SW480 (cell line): ENCODE measurements around the gene TUB.

Experiments
- DNase-seq: peaks from one replicate; pipeline ENCODE4 v3.0.0-alpha.2; 2016; ENCODE audit warnings: low spot score

The TUB gene

DNA sequence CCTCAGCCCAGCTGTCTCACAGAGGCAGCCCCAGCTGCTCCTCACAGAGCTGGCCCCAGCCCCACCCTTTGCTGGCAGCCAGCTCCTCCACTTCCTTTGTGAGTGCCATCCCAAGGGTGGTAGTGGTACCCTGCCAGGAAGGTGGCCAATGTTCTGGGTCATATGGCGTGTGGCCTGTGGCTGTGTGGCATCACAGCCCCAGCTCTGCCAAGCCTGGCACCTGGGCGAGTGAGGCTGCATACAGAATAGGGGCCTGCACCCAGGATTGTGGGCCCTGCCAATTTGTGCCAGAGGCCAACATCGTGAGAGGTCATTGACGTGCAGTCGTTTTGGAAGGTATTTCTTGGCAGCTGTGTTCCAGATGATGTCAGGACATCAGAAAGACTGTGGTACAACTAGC, 10.7 kb downstream of the TUB start:
- no peak for DNase-seq

DNA sequence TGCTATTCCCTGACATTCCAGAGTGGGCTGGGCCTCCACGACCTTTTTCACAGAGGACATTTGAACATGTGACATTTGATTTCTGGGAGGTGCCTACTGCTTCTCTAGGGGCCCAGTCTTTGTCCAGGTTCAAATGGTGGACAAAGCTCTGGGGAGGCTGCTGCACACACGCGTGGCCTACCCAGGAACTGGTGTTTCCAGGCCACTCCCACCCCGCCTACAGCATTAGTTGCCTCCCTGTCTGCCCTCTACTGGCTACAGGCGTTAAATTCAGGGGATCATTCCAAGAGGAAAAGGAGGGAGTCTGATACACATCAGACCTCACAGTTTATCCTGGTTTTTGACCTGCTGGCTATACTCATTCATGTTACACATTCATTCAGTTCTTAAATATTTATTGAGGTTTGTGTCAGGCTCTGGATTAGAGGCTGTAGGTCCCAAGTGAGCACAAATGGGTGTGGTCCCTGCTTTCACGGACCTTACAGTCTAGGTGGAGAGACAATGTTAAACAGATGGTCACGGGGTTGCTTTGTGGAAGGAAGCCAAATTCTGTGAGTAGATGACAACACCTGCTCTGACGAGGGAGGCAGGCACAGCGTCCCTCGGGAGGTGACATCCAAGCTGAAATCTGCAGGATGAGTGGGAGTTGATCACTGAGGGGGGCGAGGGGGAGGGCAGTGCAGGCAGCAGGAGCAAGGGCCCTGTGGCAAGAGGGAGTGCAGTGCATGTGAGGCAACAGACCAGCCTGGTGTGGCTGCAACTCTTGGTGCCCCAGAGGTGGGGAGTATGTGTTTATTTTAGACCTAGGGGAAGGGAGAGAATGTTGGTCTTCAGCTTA, 11.8 kb downstream of the TUB start:
- DNase-seq, result peak; percentile 55

DNA sequence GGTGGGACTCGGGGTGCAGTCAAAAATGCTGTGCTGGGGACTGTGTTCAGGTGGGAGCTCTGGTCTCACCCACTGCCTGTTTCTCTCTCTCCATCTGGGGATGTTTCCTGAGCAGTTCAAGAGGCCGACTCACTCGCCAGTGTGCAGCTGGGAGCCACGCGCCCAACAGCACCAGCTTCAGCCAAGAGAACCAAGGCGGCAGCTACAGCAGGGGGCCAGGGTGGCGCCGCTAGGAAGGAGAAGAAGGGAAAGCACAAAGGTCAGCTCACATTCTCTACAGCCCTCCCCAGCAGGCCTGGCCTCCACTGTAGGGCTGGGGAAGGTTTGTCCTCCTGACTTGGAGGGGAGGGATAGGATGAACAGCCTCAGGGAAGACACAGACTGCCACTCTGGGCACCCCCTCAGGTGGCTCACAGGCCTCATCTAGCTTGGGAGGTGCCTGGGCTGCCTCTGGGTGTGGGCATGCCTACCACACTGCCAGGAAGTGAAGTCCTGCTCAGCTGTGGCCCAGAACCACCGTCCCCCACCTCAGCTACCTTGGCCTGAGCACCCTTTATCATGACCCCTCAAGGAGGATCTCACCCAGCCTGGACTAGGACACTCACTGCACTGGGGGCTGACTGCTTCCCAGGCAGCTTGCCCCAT, 13.0 kb downstream of the TUB start:
- DNase-seq, result no peak

DNA sequence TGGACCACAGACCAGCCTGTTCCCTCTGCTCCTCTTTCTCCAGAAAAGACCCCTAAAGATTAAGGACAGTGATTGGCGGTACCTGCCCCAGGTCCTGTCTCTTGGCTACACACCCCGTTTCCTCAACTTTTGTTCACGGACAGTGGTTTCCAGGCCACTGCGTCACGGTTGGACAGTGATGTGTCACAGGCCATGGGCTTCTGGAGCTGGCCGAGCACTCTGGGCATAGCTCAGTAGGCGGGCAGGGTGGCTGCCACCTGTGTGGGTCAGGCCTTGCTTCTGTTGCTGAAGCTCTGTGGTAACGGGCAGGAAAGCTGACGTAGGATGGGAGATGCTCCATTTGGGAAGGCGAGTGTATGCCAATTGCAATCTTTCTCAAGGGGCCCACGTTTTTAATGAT, 13.6 kb downstream of the TUB start:
- DNase-seq, result no peak

DNA sequence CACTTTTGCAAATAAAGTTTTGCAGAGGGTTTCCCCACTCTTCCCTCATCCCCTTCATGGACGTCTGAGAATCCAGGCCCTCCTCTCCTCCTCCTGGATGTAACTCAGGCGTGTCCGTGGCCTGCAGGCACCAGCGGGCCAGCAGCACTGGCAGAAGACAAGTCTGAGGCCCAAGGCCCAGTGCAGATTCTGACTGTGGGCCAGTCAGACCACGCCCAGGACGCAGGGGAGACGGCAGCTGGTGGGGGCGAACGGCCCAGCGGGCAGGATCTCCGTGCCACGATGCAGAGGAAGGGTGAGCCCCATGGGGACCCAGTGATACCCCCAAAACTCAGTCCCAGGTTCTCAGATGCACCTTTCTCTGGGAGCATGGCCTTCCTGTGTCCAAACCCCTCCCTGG, 14.4 kb downstream of the TUB start:
- no peak for DNase-seq

DNA sequence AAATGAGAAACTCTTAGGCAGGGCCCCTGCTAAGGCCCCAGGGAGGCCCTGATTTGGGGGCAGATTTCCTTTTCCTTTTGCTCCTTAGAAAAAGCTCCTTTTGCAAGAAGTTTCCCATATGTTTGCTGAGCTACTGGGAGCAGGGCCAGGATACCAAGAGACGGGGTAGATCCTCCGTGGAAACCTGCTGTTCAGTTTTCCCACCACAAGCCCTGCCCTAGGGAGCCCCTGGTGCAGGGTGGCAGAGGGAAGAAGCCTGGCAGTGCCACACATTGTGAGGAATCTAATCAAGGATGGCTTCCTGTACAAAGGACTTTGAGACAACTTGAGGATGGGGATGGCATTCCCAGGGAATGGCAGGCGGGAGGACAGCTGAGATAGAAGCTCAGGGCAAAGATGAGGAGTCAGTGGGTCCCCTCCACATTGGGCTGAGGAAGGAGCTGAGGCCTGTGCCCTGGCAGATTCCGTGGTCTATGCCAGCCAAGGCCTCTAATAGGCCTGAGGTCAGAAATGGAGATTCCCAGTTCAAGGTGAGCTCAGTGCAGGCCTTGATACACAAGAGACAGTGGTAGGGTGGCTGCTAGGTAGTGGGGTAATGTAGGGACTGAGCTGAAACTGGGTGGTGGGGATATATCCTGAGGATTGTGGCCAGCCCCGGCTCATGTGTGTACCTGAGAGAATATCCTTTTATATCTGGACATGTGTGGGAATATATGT, 15.0 kb downstream of the TUB start:
- DNase-seq, result no peak

DNA sequence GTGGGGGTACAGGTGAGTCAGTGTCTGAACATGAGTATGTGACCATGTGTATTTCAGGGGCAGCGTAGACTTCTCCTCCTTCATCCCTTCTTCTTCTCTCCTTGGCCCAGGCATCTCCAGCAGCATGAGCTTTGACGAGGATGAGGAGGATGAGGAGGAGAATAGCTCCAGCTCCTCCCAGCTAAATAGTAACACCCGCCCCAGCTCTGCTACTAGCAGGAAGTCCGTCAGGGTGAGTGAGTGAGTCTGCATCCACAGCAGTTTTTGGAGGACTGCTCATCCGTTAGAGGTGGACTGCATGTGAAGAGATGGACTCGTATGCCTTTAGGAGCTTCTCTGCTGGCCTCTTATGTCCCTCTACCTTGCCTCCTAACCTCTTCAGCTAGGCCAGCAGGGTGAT, 15.6 kb downstream of the TUB start:
- DNase-seq, result no peak

DNA sequence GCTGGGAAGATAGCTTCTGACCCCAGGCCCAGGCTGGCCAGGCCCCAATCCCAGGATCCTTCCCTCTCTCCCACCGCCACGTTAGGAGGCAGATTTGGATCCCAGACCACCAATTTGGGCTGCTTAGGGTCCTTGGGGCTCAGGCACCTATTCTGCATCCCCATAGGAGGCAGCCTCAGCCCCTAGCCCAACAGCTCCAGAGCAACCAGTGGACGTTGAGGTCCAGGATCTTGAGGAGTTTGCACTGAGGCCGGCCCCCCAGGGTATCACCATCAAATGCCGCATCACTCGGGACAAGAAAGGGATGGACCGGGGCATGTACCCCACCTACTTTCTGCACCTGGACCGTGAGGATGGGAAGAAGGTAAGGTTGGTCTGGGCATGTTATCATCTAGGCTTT, 16.1 kb downstream of the TUB start:
- no peak for DNase-seq

DNA sequence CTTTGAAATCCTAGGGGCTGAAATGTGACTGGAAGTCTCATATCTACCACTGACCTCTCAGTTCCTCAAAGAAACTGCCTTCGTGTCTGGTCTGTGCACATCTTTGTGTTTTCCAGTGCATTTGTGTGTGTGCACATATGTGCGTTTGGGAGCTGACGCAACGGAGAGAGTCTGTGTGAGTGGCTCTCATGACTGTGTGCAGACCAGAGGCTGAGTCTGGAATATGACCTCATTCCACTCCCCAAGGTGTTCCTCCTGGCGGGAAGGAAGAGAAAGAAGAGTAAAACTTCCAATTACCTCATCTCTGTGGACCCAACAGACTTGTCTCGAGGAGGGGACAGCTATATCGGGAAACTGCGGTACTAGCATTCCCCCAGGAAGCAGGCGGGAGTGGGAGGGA, 16.5 kb downstream of the TUB start:
- no peak for DNase-seq

DNA sequence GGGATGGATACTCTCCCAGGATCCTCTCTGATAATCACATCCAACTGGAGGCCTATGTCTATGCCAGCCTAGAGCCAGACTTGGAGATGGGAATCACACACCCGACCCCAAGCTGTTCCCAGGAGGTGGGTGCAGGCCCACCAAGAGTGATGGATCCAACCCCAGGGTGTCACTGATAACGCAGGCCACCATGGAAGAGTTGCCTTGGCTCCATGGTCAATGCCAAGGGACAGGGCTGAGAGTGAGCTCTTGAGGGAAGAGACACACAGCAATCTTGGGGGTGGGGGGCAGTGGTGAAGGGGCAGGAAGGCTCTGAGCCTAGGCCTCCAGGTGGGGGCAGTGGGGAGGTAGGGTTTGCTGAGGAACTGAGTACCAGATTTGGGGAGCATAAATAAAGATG, 16.9 kb downstream of the TUB start:
- DNase-seq, result no peak

DNA sequence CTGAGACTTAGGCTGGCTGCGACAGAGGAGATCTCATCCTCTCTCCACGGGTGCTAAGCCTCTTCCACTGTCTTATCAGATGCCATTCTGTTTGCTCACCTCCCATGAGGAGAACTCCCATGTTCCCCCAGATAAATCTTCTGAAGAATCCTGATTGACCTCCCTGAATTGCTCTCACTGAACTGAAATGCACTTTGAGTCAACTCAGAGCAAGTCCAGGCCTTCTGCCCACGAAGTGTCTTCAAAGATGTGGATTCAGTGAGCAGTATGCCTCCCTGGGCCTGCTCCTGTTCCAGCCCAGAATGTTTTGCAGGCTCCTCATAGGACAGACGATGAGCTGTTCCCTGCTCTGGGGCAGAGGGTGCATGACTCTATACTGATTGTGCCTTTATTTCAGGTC, 17.4 kb downstream of the TUB start:
- no peak for DNase-seq

DNA sequence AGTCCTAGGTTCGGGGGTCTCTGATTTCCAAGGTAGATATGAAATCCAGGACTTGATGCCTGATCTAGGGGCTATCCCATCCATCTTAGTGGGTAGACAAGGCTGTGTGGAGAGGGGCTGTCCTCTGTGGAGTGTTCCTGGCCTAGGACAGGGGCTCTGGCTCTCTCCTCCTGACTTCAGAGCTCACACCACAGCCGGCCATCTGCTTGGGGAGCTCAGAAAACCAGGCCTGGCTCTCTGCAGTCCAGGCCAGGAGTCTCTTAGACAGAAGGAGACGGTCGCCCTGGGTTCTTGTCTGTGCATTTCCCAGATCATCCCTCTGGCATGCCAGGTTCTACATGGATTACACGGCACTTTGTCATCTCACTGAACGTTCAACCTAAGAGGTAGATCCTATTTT, 17.9 kb downstream of the TUB start:
- DNase-seq, result no peak

DNA sequence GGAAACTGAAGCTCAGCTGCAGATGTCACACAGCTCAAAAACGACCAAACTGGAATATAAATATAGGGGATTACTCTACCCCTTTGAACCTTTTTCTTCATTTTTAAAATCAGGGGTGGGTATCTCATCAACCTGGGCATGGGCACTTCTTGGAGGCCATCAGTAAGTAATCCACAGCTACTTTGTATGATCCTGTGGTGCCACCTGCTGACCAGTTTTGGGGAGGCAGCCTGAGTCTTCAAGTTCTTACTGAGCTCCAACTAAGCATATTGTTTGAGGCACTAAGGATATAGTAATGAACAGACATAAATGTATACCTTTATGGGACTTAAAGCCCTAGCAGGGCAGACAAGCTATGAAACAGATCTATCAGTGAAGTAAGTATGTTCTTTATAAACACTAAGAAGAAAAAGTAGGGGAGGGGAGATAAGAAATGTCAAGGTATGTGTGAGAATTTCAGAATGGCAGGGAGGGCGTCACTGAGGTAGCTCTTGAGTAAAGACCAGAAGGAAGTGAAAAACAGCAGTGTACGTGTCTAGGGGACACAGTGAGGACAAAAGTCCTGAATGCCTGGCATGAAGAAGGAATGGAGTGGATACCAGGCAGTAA, 18.4 kb downstream of the TUB start:
- peak; percentile 62 for DNase-seq

DNA sequence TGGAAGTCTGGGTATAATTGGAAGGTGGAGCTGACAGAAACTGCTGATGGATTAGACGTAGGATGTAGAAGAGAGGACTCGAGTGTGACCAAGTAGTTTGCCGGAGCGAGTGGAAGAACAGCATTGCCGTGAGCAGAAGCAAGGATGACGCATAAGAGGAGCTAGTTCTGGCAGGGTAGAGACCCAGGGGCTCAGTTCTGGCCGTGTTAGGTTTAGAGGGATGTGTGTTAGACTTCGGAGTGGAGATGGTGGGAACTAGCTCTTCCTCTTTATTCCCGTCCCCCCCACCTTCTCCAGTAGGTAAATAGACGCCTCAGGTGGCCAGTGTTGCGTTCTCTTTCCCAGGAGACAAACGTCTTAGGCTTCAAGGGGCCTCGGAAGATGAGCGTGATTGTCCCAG, 19.1 kb downstream of the TUB start:
- DNase-seq, result no peak

DNA sequence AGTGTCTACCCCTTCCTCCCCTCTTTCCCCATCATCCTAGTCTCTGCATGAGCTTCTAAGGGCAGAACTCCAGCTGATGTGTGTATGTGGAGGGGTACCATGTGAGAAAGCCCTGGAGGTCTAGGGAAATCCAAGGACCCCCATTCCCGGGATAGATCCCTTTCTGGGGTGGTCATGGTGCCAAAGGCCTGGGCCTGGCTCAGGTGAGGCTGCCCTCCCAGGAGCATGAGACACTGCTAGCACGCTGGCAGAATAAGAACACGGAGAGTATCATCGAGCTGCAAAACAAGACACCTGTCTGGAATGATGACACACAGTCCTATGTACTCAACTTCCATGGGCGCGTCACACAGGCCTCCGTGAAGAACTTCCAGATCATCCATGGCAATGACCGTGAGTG, 19.6 kb downstream of the TUB start:
- no peak for DNase-seq

DNA sequence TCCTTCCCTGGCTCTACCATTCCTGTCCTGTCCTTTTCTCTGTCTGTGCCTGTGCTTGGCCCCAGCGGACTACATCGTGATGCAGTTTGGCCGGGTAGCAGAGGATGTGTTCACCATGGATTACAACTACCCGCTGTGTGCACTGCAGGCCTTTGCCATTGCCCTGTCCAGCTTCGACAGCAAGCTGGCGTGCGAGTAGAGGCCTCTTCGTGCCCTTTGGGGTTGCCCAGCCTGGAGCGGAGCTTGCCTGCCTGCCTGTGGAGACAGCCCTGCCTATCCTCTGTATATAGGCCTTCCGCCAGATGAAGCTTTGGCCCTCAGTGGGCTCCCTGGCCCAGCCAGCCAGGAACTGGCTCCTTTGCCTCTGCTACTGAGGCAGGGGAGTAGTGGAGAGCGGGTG, 20.4 kb downstream of the TUB start:
- DNase-seq, result no peak

DNA sequence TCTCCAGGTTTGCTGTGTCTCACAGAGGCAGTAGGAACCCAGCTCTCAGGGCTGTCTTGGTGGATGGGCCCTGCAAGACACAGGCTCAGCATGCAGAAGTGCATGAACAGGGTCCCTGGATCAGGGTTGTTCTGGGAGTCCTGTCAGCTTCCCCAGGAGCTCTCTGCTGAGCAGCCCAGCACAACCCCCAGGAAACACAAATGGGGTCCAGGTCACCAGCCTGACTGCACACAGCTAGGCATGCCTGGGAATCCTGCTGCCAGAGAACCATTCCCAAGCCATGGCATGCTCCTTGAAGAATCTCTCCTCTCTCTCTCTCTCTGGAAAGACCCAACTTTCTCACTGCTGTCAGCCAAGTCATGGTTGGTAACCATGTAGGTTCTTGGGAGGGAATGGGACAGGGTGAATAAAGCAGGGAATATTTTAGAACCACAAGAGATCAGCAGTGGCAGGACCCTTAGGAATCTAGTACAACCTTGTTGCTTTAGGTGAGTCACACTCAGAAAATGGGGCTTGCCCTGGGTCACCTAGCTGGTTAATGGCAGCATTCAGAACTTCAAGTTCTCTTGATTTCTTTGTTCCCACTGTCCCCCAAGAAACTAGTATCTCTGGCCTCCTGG, 21.4 kb downstream of the TUB start:
- no peak for DNase-seq

DNA sequence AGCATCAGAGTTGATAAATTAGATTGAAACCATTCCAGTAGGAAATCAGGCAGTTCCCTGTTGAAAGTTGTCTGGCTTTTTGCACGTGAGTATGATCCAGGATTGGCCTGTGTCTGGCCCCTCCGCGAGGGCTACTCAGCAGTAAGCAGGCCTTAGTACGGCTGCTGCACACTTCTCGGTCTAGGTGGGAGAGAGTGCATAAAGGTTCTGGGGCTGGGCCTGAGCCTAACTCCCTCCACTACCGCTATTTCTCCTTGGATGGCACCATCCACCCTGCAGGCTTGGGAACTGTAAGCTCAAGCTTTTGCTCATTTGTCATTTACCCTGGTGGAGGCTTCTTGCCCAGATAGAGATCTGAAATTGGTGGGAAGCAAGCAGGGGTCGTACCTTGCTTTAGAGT, 22.0 kb downstream of the TUB start:
- DNase-seq, result no peak

DNA sequence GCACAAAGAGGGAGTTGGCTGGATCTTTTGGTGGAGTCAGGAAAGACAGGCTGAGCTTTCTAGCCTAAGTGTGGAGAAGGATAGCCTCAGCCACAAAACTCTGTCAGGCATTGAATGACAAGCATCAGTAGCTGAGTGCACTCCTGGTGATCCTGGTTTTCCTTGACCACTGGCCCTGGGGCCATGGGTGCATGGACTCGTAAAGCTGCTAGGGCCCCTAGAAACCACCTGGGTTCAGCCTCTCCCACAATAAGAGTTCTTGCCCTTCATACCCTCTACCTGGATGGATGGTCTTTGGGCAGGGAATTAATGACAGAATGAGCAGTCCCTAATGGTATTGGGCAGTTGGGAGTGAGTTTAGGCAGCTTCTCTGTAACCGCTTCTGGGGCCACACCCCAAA, 22.9 kb downstream of the TUB start:
- DNase-seq, result no peak

DNA sequence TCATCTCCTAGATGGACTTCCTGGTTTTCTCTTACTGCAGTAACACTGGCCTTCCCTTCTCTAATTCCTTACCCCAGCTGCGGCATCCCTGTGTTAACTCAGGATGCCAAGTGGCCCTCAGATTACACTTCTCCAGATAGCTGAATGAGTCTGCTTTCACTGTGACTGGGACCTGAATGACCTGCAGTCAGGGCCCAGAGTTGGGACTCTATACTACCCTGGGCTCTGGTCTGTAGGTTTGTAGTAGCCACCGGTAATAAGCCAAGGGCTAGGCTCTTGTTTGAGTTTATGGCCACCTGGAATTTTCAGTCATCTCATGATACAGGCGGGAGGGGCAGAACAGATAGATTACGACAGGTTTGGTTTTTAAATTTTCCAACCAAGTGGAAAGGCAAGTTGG, 24.1 kb downstream of the TUB start:
- no peak for DNase-seq

DNA sequence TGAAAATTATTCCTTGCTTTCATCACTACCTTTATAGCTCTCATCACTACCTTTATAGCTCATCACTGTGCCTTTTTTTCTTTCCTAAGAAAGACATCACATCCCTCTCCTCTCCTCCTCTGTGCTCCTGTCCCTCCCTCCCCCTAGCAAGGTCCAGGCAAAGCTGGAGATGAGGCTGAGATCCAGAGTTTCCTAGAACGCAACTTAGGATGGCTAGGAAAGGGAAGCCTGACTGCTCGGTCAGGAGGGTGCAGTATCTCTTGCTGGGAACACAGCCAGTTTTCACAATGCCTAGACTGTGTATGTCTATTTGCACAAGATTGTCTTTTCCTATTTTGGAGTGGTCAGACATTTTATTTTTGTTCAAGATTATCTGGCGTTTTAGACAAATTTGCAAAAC, 24.7 kb downstream of the TUB start:
- no peak for DNase-seq

DNA sequence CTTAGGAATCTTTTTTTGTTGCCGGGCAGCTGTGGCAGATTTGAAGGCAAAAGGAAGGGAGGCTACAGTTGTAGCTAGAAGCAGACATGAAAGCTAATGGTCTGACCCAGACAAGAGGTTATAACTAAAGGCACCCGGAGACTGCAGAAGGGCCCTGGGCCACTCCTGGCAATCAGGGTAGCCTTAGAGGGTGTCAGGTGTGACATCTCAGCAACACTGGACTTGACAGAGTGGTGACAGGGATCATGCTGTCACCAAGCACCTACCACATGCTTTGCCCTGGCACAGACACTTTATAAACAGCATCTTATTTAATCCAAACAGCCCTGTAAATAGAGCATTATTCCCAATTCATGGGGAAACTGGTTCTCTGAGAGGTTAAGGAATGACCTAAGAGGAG, 25.7 kb downstream of the TUB start:
- DNase-seq, result no peak

DNA sequence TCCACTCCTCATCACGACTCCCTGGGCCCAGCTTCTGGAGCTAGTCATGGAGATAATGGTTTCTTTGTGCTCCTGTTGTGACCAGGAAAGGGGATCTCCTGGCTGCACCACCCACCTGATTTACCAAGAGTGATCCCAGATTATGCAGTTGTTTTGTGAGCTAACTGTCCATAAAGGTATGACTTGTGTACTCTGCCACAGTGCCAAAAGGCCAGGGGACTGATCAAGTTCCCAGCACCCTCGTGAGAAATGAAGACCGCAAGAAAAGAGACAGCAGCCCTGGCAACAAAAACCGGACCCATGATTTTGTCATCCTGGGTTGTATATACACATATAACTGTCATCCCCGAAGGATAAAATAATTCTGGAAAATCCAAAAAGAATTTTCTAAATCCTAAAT, 26.6 kb downstream of the TUB start:
- DNase-seq, result no peak
